ENCODE measurements around the gene MYO1G. TPM values are rescaled to one million over a fixed set of nuclear protein-coding genes. Genes with fewer than 3 reads are reported as not detected.

MYO1G gene
- total RNA-seq, 1 experiment from 2014 or later = 0.17 TPM

DNA sequence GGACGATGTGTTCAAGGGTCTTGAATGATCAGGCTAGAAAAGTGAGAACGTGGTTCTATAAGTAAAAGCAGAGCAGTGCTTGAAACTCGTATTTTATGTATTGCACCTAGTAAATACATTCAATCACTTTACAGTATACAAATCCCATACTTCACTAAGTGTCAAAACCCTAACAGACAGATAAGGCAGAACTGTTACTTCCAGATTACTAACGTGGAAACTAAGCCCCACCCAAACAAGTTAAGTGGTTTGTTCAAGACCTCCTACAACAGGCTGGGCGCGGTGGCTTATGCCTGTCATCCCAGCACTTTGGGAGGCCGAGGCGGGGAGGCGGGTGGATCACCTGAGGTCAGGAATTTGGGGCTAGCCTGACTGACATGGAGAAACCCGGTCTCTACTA, 9.2 kb upstream of the MYO1G start:
- peaks cover 25% of the 10 kb centered on the region for H3K4me1 ChIP-seq (ENCODE audit: insufficient read depth, low read length, poor library complexity, severe bottlenecking)
- TF ChIP-seq, protein P1, sequence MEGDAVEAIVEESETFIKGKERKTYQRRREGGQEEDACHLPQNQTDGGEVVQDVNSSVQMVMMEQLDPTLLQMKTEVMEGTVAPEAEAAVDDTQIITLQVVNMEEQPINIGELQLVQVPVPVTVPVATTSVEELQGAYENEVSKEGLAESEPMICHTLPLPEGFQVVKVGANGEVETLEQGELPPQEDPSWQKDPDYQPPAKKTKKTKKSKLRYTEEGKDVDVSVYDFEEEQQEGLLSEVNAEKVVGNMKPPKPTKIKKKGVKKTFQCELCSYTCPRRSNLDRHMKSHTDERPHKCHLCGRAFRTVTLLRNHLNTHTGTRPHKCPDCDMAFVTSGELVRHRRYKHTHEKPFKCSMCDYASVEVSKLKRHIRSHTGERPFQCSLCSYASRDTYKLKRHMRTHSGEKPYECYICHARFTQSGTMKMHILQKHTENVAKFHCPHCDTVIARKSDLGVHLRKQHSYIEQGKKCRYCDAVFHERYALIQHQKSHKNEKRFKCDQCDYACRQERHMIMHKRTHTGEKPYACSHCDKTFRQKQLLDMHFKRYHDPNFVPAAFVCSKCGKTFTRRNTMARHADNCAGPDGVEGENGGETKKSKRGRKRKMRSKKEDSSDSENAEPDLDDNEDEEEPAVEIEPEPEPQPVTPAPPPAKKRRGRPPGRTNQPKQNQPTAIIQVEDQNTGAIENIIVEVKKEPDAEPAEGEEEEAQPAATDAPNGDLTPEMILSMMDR (conservative IDR thresholded peaks at IDR 0.05; ENCODE audit: low read depth, low read length) = no peak
- no peak for TF ChIP-seq EZH2 (IDR thresholded peaks at IDR 0.05; ENCODE audit: borderline replicate concordance, low read depth, low read length, poor library complexity, severe bottlenecking)
- ChIA-PET CTCF (no interaction called here), POLR2A (ENCODE audit: low non-redundant PET) (no interaction called here)
- H3K27me3 ChIP-seq (replicated peaks; ENCODE audit: insufficient read depth, low read depth, low read length, poor library complexity) = no peaks in the 10 kb centered on the region
- no peak for DNase-seq (ENCODE audit: low spot score)
- BruUV-seq (replicated peaks) = no TSS peak
- peaks cover 30% of the 10 kb centered on the region for H3K36me3 ChIP-seq (ENCODE audit: insufficient read depth, low read length, poor library complexity, severe bottlenecking)
- no peak overlapping the region for H3K4me3 ChIP-seq (ENCODE audit: low read depth, low read length, poor library complexity, severe bottlenecking)
- intact Hi-C loops (cut with micrococcal nuclease; ENCODE audit: unreplicated experiment) = loop anchor here (10.0 kb wide), 1 partner anchor 133 kb away; no protein-coding TSS in a partner anchor
- H3K27ac ChIP-seq (ENCODE audit: low read depth, low read length, poor library complexity, severe bottlenecking) = no peak overlapping the region
- no peaks in the 10 kb centered on the region for H3K9me3 ChIP-seq (ENCODE audit: low read depth, low read length, poor library complexity, severe bottlenecking)

DNA sequence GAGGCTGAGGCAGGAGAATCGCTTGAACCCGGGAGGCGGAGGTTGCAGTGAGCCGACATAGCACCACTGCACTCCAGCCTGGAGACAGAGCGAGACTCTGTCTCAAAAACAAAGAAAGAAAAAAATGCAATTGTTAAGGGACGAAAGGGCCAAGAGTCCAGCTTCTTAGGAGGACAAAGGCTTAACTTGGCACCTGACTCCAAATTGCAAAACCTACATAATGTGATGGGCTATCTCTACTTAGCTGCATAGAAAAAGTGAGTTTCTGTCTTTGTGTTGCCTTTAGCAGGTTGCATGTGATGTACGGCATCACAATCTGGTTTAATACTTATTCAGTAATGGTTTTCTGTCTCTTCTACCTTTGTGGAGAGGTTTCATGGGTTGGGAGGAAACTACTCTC, 8.6 kb upstream of the MYO1G start:
- Histone ChIP-seq H3K27ac (ENCODE audit: low read depth, low read length, poor library complexity, severe bottlenecking) (peak overlapping the region; percentile 96), H3K4me1 (ENCODE audit: insufficient read depth, low read length, poor library complexity, severe bottlenecking) (peaks cover 25% of the 10 kb centered on the region), H3K9me3 (ENCODE audit: low read depth, low read length, poor library complexity, severe bottlenecking) (no peaks in the 10 kb centered on the region), H3K4me3 (ENCODE audit: low read depth, low read length, poor library complexity, severe bottlenecking) (peak overlapping the region; percentile 74), H3K27me3 (replicated peaks; ENCODE audit: insufficient read depth, low read depth, low read length, poor library complexity) (no peaks in the 10 kb centered on the region), H3K36me3 (ENCODE audit: insufficient read depth, low read length, poor library complexity, severe bottlenecking) (peaks cover 35% of the 10 kb centered on the region)
- intact Hi-C loops (cut with micrococcal nuclease; ENCODE audit: unreplicated experiment) = loop anchor here (10.0 kb wide), 1 partner anchor 133 kb away; no protein-coding TSS in a partner anchor
- POLR2A ChIA-PET (ENCODE audit: low non-redundant PET) = no interaction called here
- no peak for DNase-seq (ENCODE audit: low spot score)
- CTCF ChIA-PET = no interaction called here
- no TSS peak for BruUV-seq (replicated peaks)
- TF ChIP-seq EZH2 (IDR thresholded peaks at IDR 0.05; ENCODE audit: borderline replicate concordance, low read depth, low read length, poor library complexity, severe bottlenecking) = no peak
- TF ChIP-seq, protein P1 (conservative IDR thresholded peaks at IDR 0.05; ENCODE audit: low read depth, low read length) = no peak

DNA sequence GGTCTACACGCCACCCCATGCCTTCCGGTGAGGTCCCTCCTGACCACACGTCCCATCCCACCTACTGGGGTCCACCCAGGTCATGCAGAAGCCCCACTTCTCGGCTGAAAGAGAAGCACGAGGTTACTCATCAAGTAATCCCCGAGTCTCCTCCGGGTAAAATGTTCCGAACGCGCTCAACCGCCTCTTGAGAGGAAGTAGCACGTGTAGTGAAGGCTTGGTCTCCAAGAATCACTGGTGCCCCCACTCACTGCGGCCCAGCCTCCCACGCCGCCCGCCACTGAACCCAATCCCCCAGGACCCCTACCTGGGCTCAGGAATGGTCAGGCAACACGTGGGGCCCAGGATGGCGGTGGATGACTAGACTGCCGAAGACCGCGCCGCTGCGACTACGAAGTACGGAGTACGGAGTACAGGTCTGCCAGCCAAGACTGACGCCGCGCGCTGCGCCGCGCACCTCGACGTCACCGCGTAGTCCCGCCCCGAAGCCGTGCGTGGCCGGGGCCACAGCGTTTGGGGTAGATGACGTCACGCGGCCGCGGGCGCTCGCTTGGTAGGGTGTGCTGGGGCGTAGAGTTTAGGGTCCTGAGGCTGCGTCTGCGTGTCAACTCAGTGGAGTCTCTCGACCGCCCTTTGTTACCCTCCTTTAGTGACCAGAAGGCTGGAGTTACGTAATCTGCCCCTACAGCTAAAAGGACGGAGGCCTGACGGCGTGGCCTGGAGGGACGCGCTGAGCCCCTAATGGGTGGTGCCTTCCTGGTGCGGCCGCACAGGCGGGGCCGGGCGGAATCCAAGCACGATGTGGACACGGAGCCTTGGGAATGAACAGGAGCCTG, 7.6 kb upstream of the MYO1G start:
- TF ChIP-seq, protein P1 (conservative IDR thresholded peaks at IDR 0.05; ENCODE audit: low read depth, low read length) = no peak
- TF ChIP-seq EZH2 (IDR thresholded peaks at IDR 0.05; ENCODE audit: borderline replicate concordance, low read depth, low read length, poor library complexity, severe bottlenecking) = no peak
- Histone ChIP-seq H3K27ac (ENCODE audit: low read depth, low read length, poor library complexity, severe bottlenecking) (peak overlapping the region; percentile 96), H3K4me1 (ENCODE audit: insufficient read depth, low read length, poor library complexity, severe bottlenecking) (peaks cover 25% of the 10 kb centered on the region), H3K27me3 (replicated peaks; ENCODE audit: insufficient read depth, low read depth, low read length, poor library complexity) (no peaks in the 10 kb centered on the region), H3K4me3 (ENCODE audit: low read depth, low read length, poor library complexity, severe bottlenecking) (peak overlapping the region; percentile 74), H3K36me3 (ENCODE audit: insufficient read depth, low read length, poor library complexity, severe bottlenecking) (peaks cover 38% of the 10 kb centered on the region), H3K9me3 (ENCODE audit: low read depth, low read length, poor library complexity, severe bottlenecking) (no peaks in the 10 kb centered on the region)
- ChIA-PET POLR2A (ENCODE audit: low non-redundant PET) (no interaction called here), CTCF (no interaction called here)
- intact Hi-C loops (cut with micrococcal nuclease; ENCODE audit: unreplicated experiment) = loop anchor here (10.0 kb wide), 1 partner anchor 132 kb away; no protein-coding TSS in a partner anchor
- DNase-seq (ENCODE audit: low spot score) = peak; percentile 97
- no TSS peak for BruUV-seq (replicated peaks)
